PC-3 (cell line): Measurements from ENCODE around the gene TIMM44.

Experiments
- EZH2 ChIP-seq: fragments of 300-600 bp; sonication (generic); IDR thresholded peaks from one replicate; pipeline ENCODE4 v1.6.1; 2017; ENCODE audit warnings: antibody characterized with exemption, mild to moderate bottlenecking, low read length; ENCODE audit not compliant: unreplicated experiment
- EZH2phosphoT487 ChIP-seq: fragments of 300-600 bp; sonication (generic); IDR thresholded peaks from 2 replicates; pipeline ENCODE4 v1.6.1; 2018; ENCODE audit warnings: mild to moderate bottlenecking, antibody characterized with exemption, low read length, borderline replicate concordance
- TF ChIP-seq, protein P1 (sequence below): fragments of 300-600 bp; sonication (generic); conservative IDR thresholded peaks from 2 replicates; pipeline ENCODE4 v1.5.1; 2017; ENCODE audit warnings: antibody characterized with exemption, low read depth, mild to moderate bottlenecking, low read length

DNA sequence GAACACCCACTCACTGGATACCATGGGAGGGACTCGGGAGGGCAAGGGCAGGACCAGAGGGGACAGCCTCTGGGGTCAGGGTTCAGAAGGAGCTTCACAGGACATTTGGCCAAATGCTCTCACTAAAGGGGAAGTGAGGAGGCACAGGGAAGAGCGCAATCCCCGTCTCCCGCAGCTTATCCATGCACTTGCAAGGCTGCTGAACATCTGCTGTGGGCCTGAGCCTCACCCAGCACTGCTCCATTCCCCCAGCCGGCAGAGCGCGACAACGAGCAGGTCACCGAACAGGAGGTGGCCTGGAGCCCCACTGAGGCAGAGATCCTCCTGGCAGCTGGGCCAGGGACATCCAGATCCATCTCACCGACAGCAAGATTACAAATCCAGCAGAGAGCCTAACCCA, 38.6 kb upstream of the TIMM44 start:
- TF ChIP-seq EZH2: no peak
- TF ChIP-seq, protein P1, sequence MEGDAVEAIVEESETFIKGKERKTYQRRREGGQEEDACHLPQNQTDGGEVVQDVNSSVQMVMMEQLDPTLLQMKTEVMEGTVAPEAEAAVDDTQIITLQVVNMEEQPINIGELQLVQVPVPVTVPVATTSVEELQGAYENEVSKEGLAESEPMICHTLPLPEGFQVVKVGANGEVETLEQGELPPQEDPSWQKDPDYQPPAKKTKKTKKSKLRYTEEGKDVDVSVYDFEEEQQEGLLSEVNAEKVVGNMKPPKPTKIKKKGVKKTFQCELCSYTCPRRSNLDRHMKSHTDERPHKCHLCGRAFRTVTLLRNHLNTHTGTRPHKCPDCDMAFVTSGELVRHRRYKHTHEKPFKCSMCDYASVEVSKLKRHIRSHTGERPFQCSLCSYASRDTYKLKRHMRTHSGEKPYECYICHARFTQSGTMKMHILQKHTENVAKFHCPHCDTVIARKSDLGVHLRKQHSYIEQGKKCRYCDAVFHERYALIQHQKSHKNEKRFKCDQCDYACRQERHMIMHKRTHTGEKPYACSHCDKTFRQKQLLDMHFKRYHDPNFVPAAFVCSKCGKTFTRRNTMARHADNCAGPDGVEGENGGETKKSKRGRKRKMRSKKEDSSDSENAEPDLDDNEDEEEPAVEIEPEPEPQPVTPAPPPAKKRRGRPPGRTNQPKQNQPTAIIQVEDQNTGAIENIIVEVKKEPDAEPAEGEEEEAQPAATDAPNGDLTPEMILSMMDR: no peak
- TF ChIP-seq EZH2phosphoT487: no peak
